IPS-NIHi7 (cell line): Measurements from ENCODE around the gene TPGS2.
"Not testable (repeated sequence)": the region's sequence is repeated elsewhere in the genome, so short reads cannot be mapped to it uniquely, and the experiment has no call there.

ENCODE experiments used
- DNase-seq: peaks from one replicate; pipeline ENCODE4 v3.0.0; 2012; ENCODE audit warnings: mixed read lengths; ENCODE audit errors: extremely low spot score

TPGS2 gene

GRCh38 chr18:36775396-36775795 lies 53.4 kb downstream of the TPGS2 start:
- DNase-seq: no peak

- DNase-seq: no peak
Measured at GRCh38 chr18:36772241-36772723, 56.5 kb downstream of the TPGS2 start.

DNA sequence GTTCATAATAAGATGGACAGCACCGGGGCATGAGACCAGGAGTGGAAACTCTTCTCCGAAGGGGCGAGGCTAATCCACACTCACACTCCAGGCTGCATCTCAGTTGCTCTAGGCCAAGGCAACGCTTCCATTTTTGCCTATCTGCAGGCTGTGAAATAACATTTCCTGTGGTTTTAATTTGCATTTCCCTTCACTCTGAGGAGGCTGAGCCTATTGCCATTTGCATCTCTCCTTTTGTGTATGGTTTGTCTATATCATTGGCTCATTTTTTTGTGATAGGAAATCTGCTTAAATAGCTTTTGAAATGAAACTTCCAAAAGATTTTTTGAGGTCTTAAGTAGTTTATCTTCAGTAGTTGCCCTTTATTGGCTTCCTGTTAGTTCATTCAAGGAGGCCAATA lies 57.6 kb downstream of the TPGS2 start:
- DNase-seq: no peak

- no peak for DNase-seq
Measured at GRCh38 chr18:36770315-36770946, 58.4 kb downstream of the TPGS2 start.

DNA sequence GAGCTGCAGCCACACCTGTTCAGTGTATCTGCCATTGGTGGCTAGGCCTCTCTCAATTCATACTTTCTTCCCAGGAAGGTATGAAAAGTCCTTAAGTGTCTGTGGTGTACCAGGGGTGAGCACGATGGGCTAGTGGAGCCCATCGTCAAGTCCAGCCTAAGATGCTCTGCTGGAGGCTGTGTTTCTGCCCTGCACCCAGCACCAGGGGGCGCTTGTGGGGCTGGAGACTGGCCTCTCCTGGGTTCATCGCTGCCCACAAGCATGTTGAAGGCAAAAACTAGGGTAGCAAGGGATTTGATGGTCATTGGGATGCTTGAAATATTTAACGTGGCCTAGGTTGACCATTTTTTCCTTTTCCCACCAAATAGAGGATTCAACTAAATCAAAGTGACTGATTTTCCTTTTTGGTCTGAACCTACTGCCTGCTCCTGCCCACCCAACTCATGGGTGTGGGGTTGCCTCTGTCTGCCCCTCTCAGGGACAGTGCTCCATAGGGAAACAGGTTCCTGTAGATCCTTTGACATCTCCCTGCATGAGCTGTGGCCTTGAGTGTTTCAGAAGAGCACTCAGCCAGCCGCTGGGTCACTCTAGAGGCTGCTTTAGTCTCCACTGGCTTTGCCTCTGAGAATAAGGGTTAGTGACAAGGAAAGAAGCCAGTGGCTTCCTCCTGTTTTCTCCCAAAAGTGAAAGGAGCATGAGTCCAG lies 59.0 kb downstream of the TPGS2 start:
- DNase-seq: peak; percentile 86

DNA sequence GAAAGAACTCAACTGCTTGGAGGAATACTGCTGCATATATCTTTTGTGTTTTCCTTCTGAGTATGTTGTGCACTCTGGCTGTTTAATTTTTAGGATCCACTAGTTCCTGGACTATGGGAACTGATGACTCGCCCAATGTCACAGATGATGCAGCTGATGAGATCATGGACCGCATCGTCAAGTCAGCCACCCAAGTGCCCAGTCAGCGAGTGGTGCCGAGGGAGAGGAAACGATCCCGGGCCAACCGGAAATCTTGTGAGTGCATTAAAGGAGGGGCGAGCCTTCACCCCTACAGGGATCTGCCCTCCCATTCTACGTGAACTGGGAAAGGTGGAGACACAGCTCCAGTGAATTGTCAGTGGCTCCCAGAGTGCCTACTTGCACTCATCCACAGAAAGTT lies 59.6 kb downstream of the TPGS2 start:
- no peak for DNase-seq

- no peak for DNase-seq
Measured at GRCh38 chr18:36766836-36767235, 62.0 kb downstream of the TPGS2 start.

GRCh38 chr18:36762965-36763364 lies 65.8 kb downstream of the TPGS2 start:
- DNase-seq: not testable (repeated sequence)

DNA sequence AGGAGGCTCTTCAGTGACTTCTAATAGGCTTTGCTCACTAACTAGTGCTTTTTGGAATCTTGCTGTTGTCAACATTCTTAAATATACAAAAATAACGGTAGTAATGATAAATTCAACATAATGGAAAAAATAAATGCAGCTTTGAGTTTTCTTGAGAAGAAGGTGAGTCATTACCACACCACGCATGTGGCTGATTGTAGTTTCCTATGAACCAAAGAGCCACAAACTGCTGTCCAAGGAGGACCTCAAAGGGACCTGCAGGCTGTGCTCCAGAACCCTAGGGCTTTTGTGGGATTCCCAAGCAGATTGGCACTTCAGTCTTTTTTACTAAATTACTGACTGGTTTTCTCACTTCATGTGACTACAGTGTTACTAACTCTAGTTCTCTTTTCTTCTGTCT lies 66.7 kb downstream of the TPGS2 start:
- DNase-seq: no peak

- peak; percentile 54 for DNase-seq
Measured at GRCh38 chr18:36761186-36761698, 67.6 kb downstream of the TPGS2 start.

DNA sequence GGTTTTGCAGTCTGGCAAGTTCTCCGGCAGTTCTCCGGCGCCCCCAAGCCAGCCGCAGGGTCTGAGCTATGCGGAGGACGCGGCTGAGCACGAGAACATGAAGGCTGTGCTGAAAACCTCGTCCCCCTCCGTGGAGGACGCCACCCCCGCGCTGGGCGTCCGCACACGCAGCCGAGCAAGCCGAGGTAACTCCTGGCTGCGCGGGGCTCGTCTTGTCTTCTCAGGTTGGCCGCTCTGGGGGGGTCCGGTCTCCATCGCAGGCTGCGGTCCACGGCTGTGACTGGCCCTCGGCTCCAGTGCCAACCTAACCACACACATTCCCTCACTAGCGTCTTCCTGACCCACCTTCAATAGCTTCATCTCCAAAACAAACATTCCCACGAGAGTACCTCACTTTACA lies 68.2 kb downstream of the TPGS2 start:
- DNase-seq: no peak

DNA sequence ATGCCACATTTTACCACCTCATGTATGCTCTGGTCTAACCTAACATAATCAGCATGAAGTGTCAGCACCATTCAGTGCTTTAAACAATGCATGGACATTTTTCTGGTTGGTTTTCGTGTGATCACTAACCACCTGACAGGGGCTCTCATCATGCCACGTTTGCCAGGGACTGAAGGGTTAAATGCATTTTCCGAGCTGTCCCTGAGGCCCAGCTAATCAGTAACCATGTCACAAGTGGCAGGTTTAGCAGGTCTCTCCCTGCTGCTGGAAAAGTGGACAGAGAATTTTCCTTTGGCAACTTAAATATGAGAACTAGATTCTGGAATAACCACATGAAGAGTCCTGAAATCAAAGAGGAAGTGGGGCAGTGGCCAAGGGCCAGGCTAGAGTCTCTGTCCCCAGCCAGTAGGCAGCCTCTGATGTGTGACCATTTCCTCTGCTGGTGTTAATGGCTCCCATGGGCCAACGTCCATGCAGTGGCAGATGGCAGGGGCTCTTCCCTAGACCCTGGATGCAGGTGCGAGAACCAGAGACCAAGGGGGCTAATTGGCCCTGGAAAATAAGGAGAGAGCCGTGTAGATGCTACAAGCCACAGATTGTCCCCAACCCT lies 69.5 kb downstream of the TPGS2 start:
- no peak for DNase-seq

- DNase-seq: no peak
Measured at GRCh38 chr18:36758623-36759022, 70.2 kb downstream of the TPGS2 start.

DNA sequence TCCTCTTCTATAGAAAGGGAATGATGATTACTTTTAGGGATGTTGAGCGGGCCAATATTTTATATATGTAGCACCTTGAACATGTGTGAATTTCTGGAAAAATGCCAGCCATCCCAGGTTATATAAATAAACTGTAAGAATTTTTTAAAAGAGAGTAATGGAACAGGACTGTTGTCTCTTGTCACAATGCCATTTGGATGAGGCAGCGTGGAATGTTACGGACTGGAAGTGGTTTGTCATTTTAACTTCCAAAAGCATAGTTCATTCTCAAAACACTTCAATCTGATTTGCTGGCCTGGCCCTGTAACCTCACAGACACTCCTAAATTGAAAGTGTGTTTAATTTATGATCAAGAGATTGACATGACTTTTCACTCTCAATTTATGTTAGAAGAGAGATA lies 70.8 kb downstream of the TPGS2 start:
- no peak for DNase-seq

- peak; percentile 66 for DNase-seq
Measured at GRCh38 chr18:36757081-36757480, 71.7 kb downstream of the TPGS2 start.

DNA sequence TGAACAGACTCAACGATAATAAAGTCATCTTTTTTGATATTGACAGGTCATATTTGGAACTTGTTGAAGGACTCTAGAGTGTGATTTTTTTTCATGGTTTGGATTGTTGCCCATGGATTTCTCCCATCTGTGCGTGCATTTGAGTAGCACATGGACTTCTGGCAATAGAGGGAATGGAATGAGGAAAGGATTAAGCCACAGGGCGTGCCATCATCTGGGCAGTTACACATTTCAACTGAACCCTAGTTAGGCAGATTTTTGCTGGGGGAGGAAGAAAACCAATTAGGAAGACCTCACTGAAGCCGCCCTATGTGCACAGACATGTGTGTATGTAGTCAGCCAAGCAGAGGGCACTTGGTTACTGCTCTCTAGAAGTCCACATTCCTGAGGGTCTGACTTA lies 72.6 kb downstream of the TPGS2 start:
- no peak for DNase-seq

- DNase-seq: no peak
Measured at GRCh38 chr18:36752929-36753865, 75.6 kb downstream of the TPGS2 start.

GRCh38 chr18:36745219-36745975 lies 83.4 kb downstream of the TPGS2 start:
- DNase-seq: no peak

- no peak for DNase-seq
Measured at GRCh38 chr18:36744261-36744876, 84.4 kb downstream of the TPGS2 start.
